ENCODE data around the gene TMEM135.
"Not testable (repeated sequence)": the region's sequence is repeated elsewhere in the genome, so short reads cannot be mapped to it uniquely, and the experiment has no call there.

Gene TMEM135

DNA sequence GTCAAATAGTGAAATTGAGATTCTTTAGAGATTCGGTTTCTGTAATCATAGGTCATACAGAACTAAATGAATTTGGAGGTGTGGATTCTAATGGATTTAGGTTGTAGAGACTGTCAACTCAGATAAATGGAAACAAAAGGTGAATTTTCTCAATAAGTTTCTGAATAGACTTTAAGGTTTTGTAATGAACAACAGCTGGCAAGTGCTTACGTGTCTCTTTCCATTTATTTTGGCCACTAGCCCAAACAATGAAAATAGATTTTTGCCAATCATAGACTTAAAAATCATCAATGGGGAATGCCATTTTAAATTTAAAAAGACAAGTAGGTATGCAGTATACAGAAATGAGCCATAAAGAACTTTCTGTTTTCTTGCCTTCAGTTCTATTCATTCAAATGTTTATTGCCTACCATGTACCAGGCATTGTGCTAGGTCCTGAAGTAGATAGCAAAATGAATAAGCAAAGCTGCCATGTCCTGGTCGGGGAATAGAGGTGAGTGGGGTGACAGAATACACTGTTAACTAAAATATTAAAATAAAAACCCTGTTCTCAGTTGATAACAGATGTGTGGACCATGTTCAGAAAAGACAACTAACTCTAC is 16.9 kb upstream of the TMEM135 start:
- no peak for DNase-seq (ENCODE audit: low read depth)

DNA sequence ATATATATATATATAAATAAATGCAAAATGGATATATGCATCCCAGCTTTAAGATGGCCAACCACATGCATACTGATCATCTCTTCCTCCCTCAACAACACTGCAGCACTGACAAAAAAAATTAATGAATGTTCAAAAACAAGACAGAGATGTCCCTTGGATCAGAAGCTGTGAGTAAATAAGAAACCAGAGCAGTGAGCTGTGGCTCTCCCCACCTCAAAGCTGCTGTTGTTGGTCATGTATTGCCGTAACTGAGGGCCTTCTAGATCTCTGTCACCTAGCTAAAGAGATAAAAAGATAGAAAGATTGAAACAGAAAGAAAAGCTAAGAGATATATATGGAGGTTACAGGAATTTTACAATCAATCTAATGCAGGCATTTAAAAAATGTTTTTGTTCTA is 15.5 kb upstream of the TMEM135 start:
- no peak for DNase-seq (ENCODE audit: low read depth)

DNA sequence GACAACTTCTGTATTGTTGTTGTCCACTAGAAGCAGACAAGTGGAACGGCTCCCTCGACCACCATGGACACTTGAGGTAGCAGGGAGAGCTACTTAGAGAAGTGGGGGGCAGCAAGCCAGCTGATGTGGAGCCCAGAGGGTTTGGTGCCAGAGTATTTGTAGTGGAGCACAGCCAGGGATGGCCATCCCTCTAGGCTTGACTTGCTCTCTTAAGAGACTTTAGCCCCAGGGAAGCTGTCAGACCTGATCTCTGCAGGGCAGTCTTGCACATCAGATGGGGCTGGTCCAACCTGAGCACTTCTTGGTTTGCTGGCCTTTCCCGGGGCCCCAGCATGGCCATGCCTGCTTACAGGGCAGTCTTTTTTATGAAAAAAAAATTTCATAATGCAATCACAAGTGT is 15.0 kb upstream of the TMEM135 start:
- no peak for DNase-seq (ENCODE audit: low read depth)

DNA sequence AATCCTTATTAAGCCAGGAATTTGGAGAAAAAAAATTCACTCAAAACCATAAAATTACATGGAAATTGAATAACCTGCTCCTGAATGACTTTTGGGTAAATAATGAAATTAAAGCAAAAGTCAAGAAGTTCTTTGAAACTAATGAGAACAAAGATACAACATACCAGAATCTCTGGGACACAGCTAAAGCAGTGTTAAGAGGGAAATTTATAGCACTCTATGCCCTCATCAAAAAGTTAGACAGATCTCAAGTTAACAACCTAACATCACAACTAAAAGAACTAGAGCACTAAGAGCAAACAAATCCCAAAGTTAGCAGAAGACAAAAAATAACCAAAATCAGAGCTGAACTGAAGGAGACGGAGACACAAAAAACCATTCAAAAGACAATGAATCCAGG is 11.3 kb upstream of the TMEM135 start:
- not testable (repeated sequence) for DNase-seq (ENCODE audit: low read depth)

DNA sequence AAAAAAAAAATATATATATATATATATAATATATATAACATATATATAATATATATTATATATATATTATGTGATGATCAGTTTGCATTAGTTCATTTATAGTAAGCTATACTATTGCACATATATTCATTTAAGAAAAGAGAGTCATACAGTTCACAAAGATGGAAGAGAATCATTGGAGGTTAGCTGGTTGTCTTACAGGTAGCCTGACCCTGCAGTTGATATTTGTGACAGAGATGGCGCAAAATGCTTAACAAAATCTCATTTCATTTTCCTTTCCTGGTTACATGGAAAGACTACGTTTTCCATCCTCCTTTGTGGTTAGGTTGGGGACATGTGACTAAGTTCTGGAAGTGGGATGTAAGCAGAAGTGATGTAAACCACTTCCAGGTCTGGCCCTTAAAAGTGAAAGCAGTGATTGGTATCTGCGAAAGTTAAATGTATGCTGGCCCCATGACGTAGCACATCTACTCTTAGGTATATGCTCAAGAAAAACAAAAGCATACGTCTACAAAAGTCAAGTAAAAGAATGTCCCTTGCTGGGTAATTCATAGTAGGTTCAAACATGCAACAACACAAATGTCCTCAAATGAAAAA is 7.2 kb upstream of the TMEM135 start:
- DNase-seq (ENCODE audit: low read depth), result no peak

DNA sequence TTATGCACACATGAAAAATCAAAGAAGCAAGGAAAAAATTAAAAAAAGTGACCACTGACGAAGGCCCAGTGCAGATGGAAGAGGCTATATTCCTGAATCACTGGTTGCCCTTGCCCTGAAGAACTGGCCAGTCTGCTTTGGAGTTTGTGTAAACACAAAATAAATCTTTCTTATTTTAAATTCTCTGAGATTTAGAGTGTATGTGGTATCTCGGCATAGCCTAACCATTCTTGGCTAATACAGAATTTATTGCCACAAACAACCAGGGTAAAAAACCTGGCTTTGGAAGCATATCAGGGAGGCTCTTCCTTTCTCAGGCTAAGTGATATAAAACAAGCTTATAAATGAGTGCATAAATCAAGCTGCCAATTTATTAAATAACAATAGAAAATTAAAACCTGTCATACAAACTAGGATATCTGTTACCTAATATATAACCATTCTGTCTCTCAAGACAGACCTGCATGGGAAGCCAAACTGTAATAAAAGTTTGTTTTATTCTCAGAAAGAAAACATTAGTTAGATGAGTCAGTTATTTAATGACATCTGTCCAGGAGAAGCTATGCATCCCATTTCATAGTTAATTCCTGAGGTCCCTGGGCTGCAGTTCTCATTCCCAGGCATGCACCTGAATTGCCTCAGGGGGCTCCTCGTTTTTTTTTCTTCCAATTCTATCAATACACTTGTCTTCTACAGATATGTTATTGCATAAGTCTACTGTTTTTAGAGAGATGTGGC is 6.1 kb upstream of the TMEM135 start:
- DNase-seq (ENCODE audit: low read depth), result no peak

DNA sequence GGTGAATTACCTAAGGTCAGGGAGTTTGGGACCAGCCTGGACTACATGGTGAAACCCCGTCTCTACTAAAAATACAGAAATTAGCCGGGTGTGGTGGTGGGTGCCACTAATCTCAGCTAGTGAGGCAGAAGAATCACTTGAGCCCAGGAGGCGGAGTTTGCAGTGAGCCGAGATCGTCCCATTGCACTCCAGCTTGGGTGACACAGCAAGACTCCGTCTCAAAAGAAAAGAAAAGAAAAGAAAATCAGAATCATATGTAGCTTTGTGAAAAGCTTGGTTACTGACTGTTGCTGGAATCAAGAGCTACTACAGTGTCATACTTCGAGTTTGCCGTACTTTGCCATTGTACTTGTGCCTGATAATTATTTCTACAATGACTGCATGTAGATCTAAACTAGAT is 4.2 kb upstream of the TMEM135 start:
- no peak for DNase-seq (ENCODE audit: low read depth)

DNA sequence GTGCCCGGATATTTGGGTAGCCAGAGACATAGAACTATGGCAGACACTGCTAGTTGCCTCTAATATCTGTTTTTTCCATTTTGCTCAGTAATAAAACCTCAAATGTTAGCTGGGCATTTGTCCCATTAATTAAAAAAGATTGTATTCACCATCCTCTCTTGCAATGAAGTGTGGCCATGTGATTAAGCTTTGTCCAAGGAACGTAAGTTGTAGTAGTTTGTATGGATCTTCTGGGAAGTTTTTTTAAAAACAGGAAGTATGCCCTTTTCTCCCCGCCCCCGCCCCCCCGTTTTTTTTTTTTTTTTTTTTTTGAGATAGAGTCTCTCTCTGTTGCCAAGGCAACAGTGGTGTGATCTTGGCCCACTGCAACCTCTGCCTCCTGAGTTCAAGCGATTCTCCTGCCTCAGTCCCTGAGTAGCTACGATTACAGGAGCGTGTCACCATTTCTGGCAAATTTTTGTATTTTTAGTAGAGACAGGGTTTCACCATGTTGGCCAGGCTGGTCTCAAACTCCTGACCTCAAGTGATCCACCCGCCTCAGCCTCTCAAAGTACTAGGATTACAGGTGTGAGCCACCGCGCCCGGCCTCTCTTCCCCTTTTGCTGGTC is 1.7 kb upstream of the TMEM135 start:
- no peak for DNase-seq (ENCODE audit: low read depth)

DNA sequence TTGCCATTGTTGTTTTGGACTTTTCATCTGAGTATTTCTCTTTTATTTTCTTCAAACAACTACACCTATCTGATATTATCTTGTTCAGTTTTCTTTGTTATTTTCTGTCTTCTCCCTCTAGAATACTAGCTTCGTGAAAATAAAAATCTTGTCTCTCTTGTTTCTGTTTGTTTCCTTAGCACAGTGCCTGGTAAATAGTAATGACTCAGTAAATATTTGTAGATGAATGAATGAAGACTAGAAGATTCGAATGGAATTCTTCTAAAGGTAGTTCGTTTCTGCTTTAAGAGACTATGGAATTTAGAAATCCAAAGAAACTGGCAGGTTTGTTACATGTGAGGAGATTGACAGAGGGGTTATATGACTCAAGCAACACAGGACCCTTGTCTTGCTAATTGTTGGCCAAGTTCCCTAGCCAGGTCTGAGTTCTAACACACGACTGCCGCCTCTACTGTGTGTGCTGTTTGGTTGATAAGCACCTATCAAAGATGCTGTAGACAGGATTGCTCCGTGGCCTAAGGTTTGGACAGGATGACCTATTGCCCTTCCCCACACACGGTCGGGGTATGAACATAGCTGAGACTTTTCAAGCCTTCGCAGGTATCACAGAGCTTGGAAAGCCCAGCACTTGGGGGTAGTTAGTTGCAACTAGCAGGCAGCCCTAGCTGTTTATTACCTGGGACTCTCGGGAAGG is 831 bp upstream of the TMEM135 start:
- DNase-seq (ENCODE audit: low read depth), result no peak

DNA sequence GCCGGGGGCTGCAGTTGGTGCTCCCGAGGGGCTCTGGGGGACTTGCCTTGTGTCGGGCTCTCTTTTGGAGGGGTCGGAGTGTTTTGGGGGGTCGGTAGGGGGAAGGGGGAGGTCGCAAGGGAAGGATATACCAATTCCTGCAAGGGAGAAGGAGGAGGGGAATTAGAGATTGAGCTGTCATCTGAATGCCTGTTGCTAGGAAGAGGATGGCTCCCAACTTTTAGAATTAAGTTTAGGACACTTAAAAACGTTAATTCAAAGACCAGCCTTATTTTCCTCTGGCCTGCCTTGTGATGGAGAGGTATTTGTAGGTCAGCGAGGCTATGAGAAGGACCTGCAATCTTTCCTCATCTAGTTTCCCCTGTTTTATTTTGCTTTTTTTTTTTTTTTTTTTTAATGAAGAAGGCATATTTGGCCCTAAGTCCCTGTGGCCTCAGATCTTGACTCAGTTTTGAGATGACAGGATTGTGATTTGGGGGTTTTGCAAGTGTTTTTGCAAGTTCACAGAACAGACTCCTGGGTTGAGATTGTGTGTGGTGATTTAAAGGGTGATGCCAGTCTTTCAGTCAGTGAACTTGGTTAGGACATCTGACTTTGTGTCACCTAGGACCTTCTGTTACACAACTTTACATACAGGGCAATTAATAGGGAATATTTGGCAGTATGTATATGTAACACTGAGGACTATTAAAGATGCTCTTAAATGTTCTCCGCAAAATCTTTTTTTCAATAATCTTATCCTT is 672 bp downstream of the TMEM135 start:
- DNase-seq (ENCODE audit: low read depth), result no peak

DNA sequence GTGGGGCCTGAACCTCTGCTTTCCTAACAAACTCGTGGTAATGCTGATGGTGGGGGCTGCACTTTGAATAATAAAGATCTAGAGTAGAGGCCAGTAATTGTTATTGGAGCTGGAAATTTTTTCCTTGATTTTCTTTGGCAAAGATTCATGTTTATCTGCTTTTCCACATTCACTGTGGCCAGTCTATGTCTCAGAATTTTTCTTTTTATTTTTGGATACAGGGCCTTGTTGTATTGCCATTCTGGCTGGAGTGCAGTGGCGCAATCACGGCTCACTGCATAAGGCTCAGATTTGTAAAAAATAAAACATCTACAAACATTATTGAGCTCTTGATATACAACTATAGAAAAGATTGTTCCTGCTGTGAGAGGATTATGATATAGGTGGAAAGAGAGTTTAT is 1.6 kb downstream of the TMEM135 start:
- DNase-seq (ENCODE audit: low read depth), result no peak

DNA sequence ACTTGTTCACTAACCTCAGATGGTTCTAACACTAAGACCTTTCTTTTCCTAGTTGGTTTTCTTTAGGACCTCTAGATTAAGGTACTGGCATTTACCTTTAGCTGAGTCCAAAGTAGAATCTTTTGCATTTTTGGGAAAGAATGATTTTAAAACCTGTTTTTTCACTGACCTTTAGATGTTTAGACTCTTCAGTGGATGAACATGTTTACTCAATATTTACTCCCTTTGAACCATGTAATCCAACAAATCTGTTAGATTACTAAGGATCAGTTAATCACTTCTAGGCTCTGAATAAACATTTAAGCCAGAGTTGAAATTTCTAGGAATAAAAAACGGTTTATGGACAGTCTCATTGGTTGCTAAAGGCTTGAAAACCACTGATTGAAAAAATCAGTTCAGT is 6.2 kb downstream of the TMEM135 start:
- DNase-seq (ENCODE audit: low read depth), result no peak

DNA sequence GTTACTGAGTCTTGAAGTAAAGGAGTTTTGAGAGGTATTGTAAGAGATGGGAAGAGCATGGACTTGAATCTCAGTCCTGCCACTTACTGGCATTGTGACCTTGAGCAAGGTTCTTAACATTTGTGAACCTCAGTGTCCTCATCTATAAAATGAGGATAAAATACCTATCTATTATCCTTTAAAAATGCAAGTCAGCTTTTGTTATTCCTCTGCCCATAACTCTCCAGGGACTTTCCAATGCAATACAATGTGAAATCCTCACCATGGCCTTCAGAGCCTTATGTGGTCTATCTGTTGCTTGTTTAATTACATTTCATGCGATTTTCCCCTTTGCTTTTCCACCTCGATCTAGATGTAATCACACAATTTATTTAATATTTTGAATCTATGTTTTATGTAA is 9.1 kb downstream of the TMEM135 start:
- DNase-seq (ENCODE audit: low read depth), result no peak

DNA sequence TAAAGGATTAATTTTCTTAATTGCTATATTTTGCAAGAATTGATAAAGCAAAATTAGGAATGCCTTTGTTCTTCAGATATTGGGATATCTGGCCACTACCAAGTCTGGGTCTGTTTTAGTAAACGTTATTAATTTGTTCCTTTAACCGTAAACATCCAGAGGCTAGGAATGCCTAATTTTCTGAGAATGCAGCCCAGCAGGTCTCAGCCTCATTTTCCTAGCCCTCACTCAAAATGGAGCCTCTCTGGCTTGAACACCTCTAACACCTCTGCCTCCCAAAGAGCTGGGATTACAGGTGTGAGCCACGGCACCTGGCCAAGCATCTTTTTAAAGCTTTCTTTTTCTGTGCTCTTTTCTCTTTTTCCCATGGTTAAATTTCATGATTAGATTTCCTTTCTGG is 18.4 kb downstream of the TMEM135 start:
- DNase-seq (ENCODE audit: low read depth), result no peak

DNA sequence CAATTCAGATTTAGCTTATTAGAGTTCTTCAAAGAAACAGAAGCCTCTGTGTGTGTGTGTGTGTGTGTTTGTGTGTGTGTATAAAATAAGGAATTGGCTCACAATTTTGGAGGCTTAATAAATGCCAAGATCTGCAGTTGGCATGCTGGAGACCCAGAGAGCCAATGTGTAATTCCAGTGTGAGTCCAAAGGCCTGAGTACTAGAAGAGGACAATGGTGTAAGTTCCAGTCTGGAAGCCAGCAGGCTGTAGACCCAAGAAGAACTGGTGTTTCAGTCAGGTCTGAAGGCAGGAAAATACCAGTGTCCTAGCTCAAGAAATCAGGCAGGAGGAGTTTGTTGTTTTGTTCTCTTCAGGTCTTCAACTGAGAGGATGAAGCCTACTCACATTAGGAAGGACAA is 20.0 kb downstream of the TMEM135 start:
- DNase-seq (ENCODE audit: low read depth), result no peak

DNA sequence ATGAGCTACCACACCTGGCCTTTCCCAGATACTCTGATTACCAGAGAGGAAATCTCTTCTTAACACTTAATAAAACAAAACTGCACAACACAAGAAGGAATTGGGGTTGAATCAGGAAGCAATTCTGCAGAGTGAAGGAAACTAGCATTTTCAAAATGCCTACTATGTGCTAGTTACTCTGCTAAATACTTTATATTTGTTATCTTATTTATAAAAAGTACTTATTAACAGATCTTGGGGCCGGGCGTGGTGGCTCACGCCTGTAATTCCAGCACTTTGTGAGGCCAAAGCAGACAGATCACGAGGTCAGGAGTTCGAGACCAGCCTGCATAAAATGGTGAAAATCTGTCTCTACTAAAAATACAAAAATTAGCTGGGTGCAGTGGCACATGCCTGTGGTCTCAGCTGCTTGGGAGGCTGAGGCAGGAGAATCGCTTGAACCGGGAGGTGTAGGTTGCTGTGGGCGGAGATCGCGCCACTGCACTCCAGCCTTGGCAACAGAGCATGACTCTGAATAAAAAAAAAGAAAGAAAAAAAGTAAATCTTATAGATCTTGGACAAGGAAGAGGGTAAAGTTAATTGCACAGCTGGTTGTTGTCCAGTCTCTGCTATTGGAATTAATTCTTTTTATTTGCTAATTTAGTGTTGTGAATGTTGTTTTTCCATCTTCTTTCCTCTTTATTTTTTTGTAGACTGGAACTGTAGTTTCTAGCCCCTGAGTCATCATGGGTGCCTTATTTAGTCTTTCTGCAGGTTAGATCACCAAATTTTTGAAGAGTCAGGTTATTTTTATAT is 22.1 kb downstream of the TMEM135 start:
- DNase-seq (ENCODE audit: low read depth), result no peak

DNA sequence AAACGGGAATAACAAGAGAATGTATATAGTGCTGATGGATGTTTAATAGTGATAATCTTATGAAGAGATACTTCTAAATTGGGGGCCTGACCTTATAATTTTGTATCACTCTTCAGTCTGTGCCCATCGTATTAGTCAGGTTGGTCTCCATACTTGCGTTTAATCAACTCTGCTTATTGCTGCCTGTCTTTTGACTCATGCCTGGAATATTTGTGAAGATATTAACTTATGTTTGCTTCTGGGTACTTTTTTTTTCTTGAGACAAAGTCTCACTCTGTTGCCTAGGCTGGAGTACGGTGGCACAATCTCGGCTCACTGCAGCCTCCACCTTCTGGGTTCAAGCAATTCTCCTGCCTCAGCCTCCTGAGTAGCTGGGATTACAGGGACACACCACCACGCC is 24.0 kb downstream of the TMEM135 start:
- DNase-seq (ENCODE audit: low read depth), result no peak

DNA sequence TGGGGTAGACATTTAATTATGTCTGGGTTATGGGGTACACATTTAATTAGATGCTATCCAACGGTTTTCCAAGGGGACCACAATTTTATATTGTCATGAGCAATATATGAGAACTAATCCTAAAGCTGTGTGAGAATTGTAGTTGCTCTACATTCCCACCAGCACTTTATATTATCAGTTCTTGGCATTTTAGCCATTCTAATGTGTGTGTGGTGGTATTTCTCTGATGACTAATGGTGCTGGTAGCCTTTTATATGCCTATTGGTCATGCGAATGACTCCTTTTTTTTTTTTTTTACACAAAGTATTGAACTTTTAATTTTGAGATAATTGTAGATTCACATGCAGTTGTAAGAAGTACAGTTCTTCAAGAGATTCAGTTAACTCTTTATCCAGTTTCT is 26.2 kb downstream of the TMEM135 start:
- DNase-seq (ENCODE audit: low read depth), result no peak

DNA sequence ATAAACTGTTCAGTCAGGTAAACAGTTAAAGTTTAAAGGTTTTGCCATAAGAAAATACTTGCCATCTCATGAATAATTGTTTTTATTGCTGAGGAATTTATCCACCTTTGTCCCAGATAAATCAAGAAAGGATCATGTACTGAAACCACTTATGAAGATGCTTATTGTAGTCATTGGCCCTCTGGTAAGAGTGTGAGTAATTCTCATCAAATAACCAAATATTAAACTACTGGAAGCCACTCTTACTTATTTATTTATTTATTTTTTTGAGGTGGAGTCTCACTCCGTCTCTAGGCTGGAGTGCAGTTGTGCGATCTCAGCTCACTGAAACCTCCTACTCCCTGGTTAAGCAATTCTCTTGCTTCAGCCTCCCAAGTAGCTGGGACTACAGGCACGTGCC is 35.1 kb downstream of the TMEM135 start:
- DNase-seq (ENCODE audit: low read depth), result no peak

DNA sequence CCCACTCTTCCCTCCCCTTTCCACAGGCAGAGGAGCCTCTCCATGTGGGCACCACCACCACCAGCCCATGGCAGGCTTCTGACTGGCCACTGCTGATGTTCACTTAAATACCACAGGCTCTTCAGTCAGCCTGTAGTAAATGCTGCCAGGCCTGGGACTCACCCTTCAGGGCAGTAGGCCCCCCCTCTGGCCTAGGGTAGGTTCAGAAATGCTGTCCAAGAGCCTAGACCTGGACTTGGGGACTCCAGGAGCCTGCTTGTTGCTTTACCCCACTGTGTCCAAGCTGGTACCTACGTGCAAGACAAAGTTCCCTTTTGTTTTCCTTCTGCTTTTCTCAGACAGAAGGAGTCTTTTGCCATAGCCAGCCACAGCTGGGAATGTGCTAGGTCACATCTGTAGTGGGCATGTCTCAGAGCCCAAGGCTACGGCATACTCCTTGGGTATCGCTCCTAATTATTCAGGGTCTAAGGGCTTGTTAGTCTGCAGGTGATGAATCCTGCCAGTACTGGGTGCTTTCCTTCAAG is 38.6 kb downstream of the TMEM135 start:
- no peak for DNase-seq (ENCODE audit: low read depth)

DNA sequence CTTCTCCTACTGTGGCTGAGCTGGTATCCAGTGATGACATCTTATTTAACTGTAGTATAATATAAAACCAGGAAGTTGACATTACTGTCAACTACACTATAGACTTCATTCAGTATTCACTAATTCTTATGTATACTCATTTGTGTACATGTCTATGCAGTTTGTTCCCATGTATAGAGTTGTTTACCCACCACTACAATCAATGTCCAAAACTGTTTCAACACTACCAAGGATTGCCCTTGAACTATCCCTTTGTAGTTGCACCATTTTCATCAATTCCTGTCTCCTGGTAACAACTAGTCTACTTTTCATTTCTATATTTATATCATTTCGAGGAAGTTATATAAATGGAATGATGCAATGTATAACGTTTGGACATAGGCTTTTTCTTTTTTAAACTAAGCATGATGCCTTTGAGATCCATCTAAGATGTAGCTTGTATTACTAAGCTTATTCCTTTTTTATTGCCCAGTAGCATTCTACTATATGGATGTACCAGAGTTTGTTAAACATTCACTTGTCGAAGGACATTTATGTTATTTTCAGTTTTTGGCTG is 39.2 kb downstream of the TMEM135 start:
- no peak for DNase-seq (ENCODE audit: low read depth)

Data from stimulated activated CD4-positive, alpha-beta T cell treated with anti-CD3 and anti-CD28 coated beads, Interleukin-2, amount 100 ng/mL, for 4 hours (primary cell).